GM12878 (cell line): Measurements from ENCODE around the gene FIBCD1. TPM values are rescaled to one million over a fixed set of nuclear protein-coding genes. Genes with fewer than 3 reads are reported as not detected.

Experiments used
- ATAC-seq: fragments of 200-7000 bp; cut with Tn5 transposase; 3 replicates; pipeline ENCODE4 v1.9.1; 2020; ENCODE audit warnings: mild to moderate bottlenecking, moderate library complexity
- BruUV-seq: library from RNA; stranded (reverse); fragments of 400-500 nt; replicated peaks from 2 replicates; lab custom pipeline; 2021; lab: Mats Ljungman, UMichigan
- CTCF ChIA-PET: fragments of 300-600 bp; sonication (Branson Sonifier 250); formaldehyde crosslinking; extraction: SDS; loops from one replicate; lab custom pipeline; 2021; ENCODE audit warnings: inconsistent platforms; lab: Yijun Ruan, JAX
- POLR2A ChIA-PET: fragments of 350-600 bp; formaldehyde crosslinking; extraction: SDS; loops from one replicate; lab custom pipeline; 2021; ENCODE audit warnings: inconsistent platforms; lab: Charles Lee
- RAD21 ChIA-PET: fragments of 300-600 bp; sonication (Branson Sonifier 250); formaldehyde crosslinking; loops from one replicate; lab custom pipeline; 2023; ENCODE audit warnings: antibody characterized with exemption; ENCODE audit not compliant: unreplicated experiment; lab: Charles Lee
- SMC1A ChIA-PET: fragments of 300-600 bp; sonication (Branson Sonifier 250); formaldehyde crosslinking; loops from one replicate; lab custom pipeline; 2023; ENCODE audit not compliant: unreplicated experiment, uncharacterized antibody; lab: Charles Lee
- DNase-seq: peaks from one replicate; pipeline ENCODE4 v3.0.0-alpha.2; 2011; ENCODE audit warnings: low read depth, low spot score
- FAIRE-seq: peaks from 3 replicates; lab custom pipeline; 2011; peaks lifted over from hg19 to GRCh38; lab: Jason Lieb, UNC
- H2AFZ ChIP-seq: 2 replicates; pipeline ENCODE4 v1.6.0; 2011; ENCODE audit warnings: low read depth, low read length, control low read depth; ENCODE audit not compliant: control insufficient read depth
- H3K27ac ChIP-seq: 2 replicates; pipeline ENCODE4 v1.5.1; 2011; ENCODE audit warnings: control low read depth; ENCODE audit not compliant: control insufficient read depth, insufficient read depth
- H3K27me3 ChIP-seq, 2 experiments: replicated peaks in 1 of 2; 2 replicates each; pipeline versions ENCODE4 v1.6.0 to v1.6.1; 2011; ENCODE audit warnings: low read length in 1 of 2; ENCODE audit not compliant: control insufficient read depth in 2 of 2, insufficient read depth in 2 of 2
- H3K36me3 ChIP-seq, 2 experiments: 2 replicates each; pipeline ENCODE4 v1.5.1; 2011; ENCODE audit warnings: low read length in 1 of 2; ENCODE audit not compliant: control insufficient read depth in 2 of 2, insufficient read depth in 2 of 2
- H3K4me1 ChIP-seq: 2 replicates; pipeline ENCODE4 v1.6.1; 2011; ENCODE audit warnings: mild to moderate bottlenecking, low read length, moderate library complexity, mixed read lengths; ENCODE audit not compliant: control insufficient read depth, insufficient read depth
- H3K4me2 ChIP-seq: 2 replicates; pipeline ENCODE4 v1.6.0; 2011; ENCODE audit warnings: control low read depth; ENCODE audit not compliant: control insufficient read depth, insufficient read depth
- H3K4me3 ChIP-seq: fragments of 200-600 bp; sonication (generic); 2 replicates; pipeline ENCODE4 v1.5.1; 2016
- H3K79me2 ChIP-seq: 2 replicates; pipeline ENCODE4 v1.6.0; 2011; ENCODE audit warnings: low read length; ENCODE audit not compliant: control insufficient read depth, insufficient read depth
- H3K9ac ChIP-seq: 2 replicates; pipeline ENCODE4 v1.8.0; 2011; ENCODE audit warnings: low read length, control low read depth, mixed read lengths; ENCODE audit not compliant: control insufficient read depth, insufficient read depth
- H3K9me3 ChIP-seq: replicated peaks from 3 replicates; pipeline ENCODE4 v1.5.1; 2011; ENCODE audit warnings: mild to moderate bottlenecking, low read length; ENCODE audit not compliant: control insufficient read depth, insufficient read depth
- H4K20me1 ChIP-seq: 2 replicates; pipeline ENCODE4 v1.6.0; 2011; ENCODE audit not compliant: control insufficient read depth, insufficient read depth
- DPF2 ChIP-seq: fragments of 450-650 bp; IDR thresholded peaks from 2 replicates; pipeline ENCODE4 v1.6.1; 2017; ENCODE audit warnings: mild to moderate bottlenecking
- E4F1 ChIP-seq: fragments of 450-650 bp; IDR thresholded peaks from 2 replicates; pipeline ENCODE4 v1.6.1; 2018; ENCODE audit warnings: borderline replicate concordance, mild to moderate bottlenecking; ENCODE audit not compliant: partially characterized antibody
- EP300 ChIP-seq, 2 experiments: fragments of 150-350 bp in 1 of 2; IDR thresholded peaks; 2 replicates each; pipeline ENCODE4 v1.6.1; 2011 to 2012; ENCODE audit warnings: low read depth in 2 of 2, low read length in 2 of 2, borderline replicate concordance in 1 of 2, improper control_type of control experiment in 1 of 2, inconsistent platforms in 1 of 2; ENCODE audit not compliant: control insufficient read depth in 1 of 2
- KAT2A ChIP-seq: conservative IDR thresholded peaks from 2 replicates; pipeline ENCODE4 v1.6.1; 2011; ENCODE audit warnings: low read depth, low read length; ENCODE audit not compliant: control insufficient read depth
- LARP7 ChIP-seq: fragments of 450-650 bp; IDR thresholded peaks from 2 replicates; pipeline ENCODE4 v1.6.1; 2017; ENCODE audit warnings: mild to moderate bottlenecking
- NBN ChIP-seq: fragments of 450-650 bp; IDR thresholded peaks from 2 replicates; pipeline ENCODE4 v1.6.1; 2016
- POLR2AphosphoS2 ChIP-seq: IDR thresholded peaks from 2 replicates; pipeline ENCODE4 v1.6.1; 2011; ENCODE audit warnings: low read depth, mild to moderate bottlenecking, low read length, improper control_type of control experiment, moderate library complexity
- STAT1 ChIP-seq: fragments of 450-650 bp; conservative IDR thresholded peaks from 2 replicates; pipeline ENCODE4 v1.6.1; 2014; ENCODE audit warnings: antibody characterized with exemption, mild to moderate bottlenecking
- SUPT20H ChIP-seq: IDR thresholded peaks from 2 replicates; pipeline ENCODE4 v1.6.1; 2011; ENCODE audit warnings: low read depth, mild to moderate bottlenecking, low read length, moderate library complexity, borderline replicate concordance; ENCODE audit not compliant: control insufficient read depth
- ZNF622 ChIP-seq: fragments of 450-650 bp; IDR thresholded peaks from 2 replicates; pipeline ENCODE4 v1.6.1; 2017; ENCODE audit warnings: mild to moderate bottlenecking, inconsistent platforms
- WGBS: methylation state at CpG from one replicate; pipeline ENCODE4 v1.1.6; 2016; ENCODE audit warnings: low lambda C conversion rate; ENCODE audit not compliant: insufficient replicate concordance, insufficient coverage; ENCODE audit errors: missing lambda C conversion rate; 5-methylcytosine and 5-hydroxymethylcytosine counted together
- in situ Hi-C: fragments of 300-500 bp; cut with MboI; formaldehyde crosslinking; loops from 9 replicates; pipeline ENCODE4 v1.14.3; 2018; ENCODE audit warnings: mixed read lengths
- intact Hi-C: fragments of 100-400 bp; cut with micrococcal nuclease; formaldehyde crosslinking; loops from one replicate; pipeline ENCODE4 v1.14.2; 2022; ENCODE audit not compliant: unreplicated experiment
- polyA plus RNA-seq, 11 experiments: library from polyadenylated mRNA; depleted of rRNA in 4 of 11; unstranded in 6 of 11; stranded (reverse) in 5 of 11; fragments of >200 nt; fragmentation: Nextera tagmentation in 4 of 11; fragmentation: Illumina TruSeq in 1 of 11; extraction: Ambion mirVana in 4 of 11; extraction: Trizol in 1 of 11; gene quantifications; 1 replicate in 1 of 11; 2 replicates in 10 of 11; pipeline versions ENCODE4 v1.2.1 to v1.2.3, GENCODE V29; 2011 to 2016; ENCODE audit warnings: inconsistent platforms in 2 of 11, missing spikeins in 2 of 11, low read depth in 1 of 11
- total RNA-seq, 4 experiments: library from RNA; depleted of rRNA in 3 of 4; stranded (reverse); fragments of >200 nt in 3 of 4; fragmentation: Illumina TruSeq in 1 of 4; extraction: Trizol in 1 of 4; gene quantifications; 2 replicates each; pipeline versions ENCODE4 v1.2.1 to v1.2.3, GENCODE V29; 2013 to 2021

FIBCD1 gene
- total and polyA plus RNA-seq, 10 of the 15 experiments (the other 5 are each of a cell fraction or from before 2014, with no cell fraction given): 0.04 to 0.95 (median 0.25) TPM; not detected in 6

- Histone ChIP-seq H3K9me3 (no peaks in the 10 kb centered on the region), H2AFZ (no peak overlapping the region), H3K4me1 (no peaks in the 10 kb centered on the region), H3K4me3 (no peak overlapping the region), H3K27ac (no peak overlapping the region), H3K79me2 (no peaks in the 10 kb centered on the region), H3K36me3 (no peaks in the 10 kb centered on the region), H3K9ac (no peak overlapping the region), H3K4me2 (no peak overlapping the region), H3K27me3 (no peaks in the 10 kb centered on the region), H4K20me1 (no peaks in the 10 kb centered on the region)
- ChIA-PET RAD21 (interaction anchor here (0.7 kb wide), 1 partner anchor 43 kb away, joined by 3 read pairs; no protein-coding TSS in a partner anchor), CTCF (interaction anchor here (0.6 to 1.1 kb wide), 2 partner anchors 16 to 49 kb away, joined by 3 read pairs; no protein-coding TSS in a partner anchor), SMC1A (no interaction called here), POLR2A (no interaction called here)
- BruUV-seq: no TSS peak
- TF ChIP-seq NBN (no peak), ZNF622 (no peak), KAT2A (no peak), SUPT20H (no peak), POLR2AphosphoS2 (no peak), E4F1 (no peak), LARP7 (no peak), DPF2 (no peak), STAT1 (no peak), EP300 (IDR thresholded peaks at IDR 0.05; ENCODE audit: borderline replicate concordance in 1 of 2, control insufficient read depth in 1 of 2, low read depth in 2 of 2, low read length in 2 of 2) (no peak)
- in situ Hi-C loops (no loop called here), intact Hi-C loops (no loop called here)
- FAIRE-seq (no peak), DNase-seq (no peak), ATAC-seq (no peak)
- WGBS: 63% methylated on average over 38 of the region's 38 CpGs
Measured at GRCh38 chr9:130912932-130913598, 26.0 kb downstream of the FIBCD1 start.
